Activated CD4-positive, CD25-positive, alpha-beta regulatory T cell (primary cell): ENCODE measurements around the gene PLXNA3.
"Not testable (repeated sequence)": the region's sequence is repeated elsewhere in the genome, so short reads cannot be mapped to it uniquely, and the experiment has no call there.

ENCODE experiments used
- DNase-seq, 4 experiments: peaks; one replicate each; lab custom pipeline; 2025; lab: John Stamatoyannopoulos, UW

PLXNA3 gene

GRCh38 chrX:154478728-154479622, 20.9 kb downstream of the PLXNA3 start, which contains the start of gene LAGE3:
LAGE3 (minus strand) TSS chrX:154479281; CDS start chrX:154478915, 366 bp downstream.
- DNase-seq: peak; percentile 82 to 87 (median 85)

- DNase-seq: no peak
Measured at GRCh38 chrX:154481195-154481594, 23.1 kb downstream of the PLXNA3 start.

- no peak for DNase-seq
Measured at GRCh38 chrX:154481911-154482601, 24.0 kb downstream of the PLXNA3 start.

- no peak for DNase-seq
Measured at GRCh38 chrX:154482786-154483185, 24.7 kb downstream of the PLXNA3 start.

GRCh38 chrX:154483325-154483724, 25.2 kb downstream of the PLXNA3 start:
- DNase-seq: no peak

- DNase-seq: no peak
Measured at GRCh38 chrX:154484255-154485149, 26.4 kb downstream of the PLXNA3 start.

GRCh38 chrX:154485150-154486051, 27.3 kb downstream of the PLXNA3 start:
- no peak for DNase-seq

GRCh38 chrX:154486052-154486395, 27.9 kb downstream of the PLXNA3 start:
- no peak for DNase-seq

- DNase-seq: peak in 3 of 4 experiments; percentile 7 to 45 (median 27)
Measured at GRCh38 chrX:154486396-154487207, 28.5 kb downstream of the PLXNA3 start, which contains the start of gene UBL4A. UBL4A (minus strand) TSS chrX:154486615; CDS start chrX:154486584, 31 bp downstream.

GRCh38 chrX:154487518-154488290, 29.6 kb downstream of the PLXNA3 start:
- DNase-seq: no peak

- no peak for DNase-seq
Measured at GRCh38 chrX:154488336-154489075, 30.4 kb downstream of the PLXNA3 start.

- DNase-seq: no peak
Measured at GRCh38 chrX:154489182-154489581, 31.1 kb downstream of the PLXNA3 start.

- DNase-seq: peak in 1 of 4 experiments; percentile 9
Measured at GRCh38 chrX:154490021-154490413, 31.9 kb downstream of the PLXNA3 start.

GRCh38 chrX:154490414-154491083, 32.5 kb downstream of the PLXNA3 start, which contains the start of gene SLC10A3:
SLC10A3 (minus strand) TSS chrX:154490629; CDS start chrX:154488940, 1,689 bp downstream.
- DNase-seq: peak; percentile 67 to 76 (median 70)

- no peak for DNase-seq
Measured at GRCh38 chrX:154494715-154495114, 36.6 kb downstream of the PLXNA3 start.

- DNase-seq: no peak
Measured at GRCh38 chrX:154495472-154495922, 37.4 kb downstream of the PLXNA3 start.

- not testable (repeated sequence) for DNase-seq
Measured at GRCh38 chrX:154496591-154497137, 38.6 kb downstream of the PLXNA3 start.
